Upper lobe of right lung (tissue), 1 donor: ENCODE measurements around the gene TBX5. TPM values are rescaled to one million over a fixed set of nuclear protein-coding genes. Genes with fewer than 3 reads are reported as not detected.

Experiments used
- ATAC-seq: fragments of 200-7000 bp; cut with Tn5 transposase; one replicate; pipeline ENCODE4 v1.9.1; 2020; ENCODE audit warnings: mild to moderate bottlenecking, moderate library complexity
- DNase-seq: peaks from one replicate; pipeline ENCODE4 v3.0.0-alpha.2; 2020
- H3K27ac ChIP-seq: fragments of 200-600 bp; one replicate; pipeline ENCODE4 v1.8.0; 2022
- H3K27me3 ChIP-seq: fragments of 200-600 bp; one replicate; pipeline ENCODE4 v1.8.0; 2022; ENCODE audit warnings: mild to moderate bottlenecking
- H3K36me3 ChIP-seq: fragments of 200-600 bp; one replicate; pipeline ENCODE4 v1.8.0; 2022
- H3K4me1 ChIP-seq: fragments of 200-600 bp; one replicate; pipeline ENCODE4 v1.8.0; 2022
- H3K4me3 ChIP-seq: fragments of 200-600 bp; one replicate; pipeline ENCODE4 v1.8.0; 2022; ENCODE audit warnings: mild to moderate bottlenecking
- H3K9me3 ChIP-seq: fragments of 200-600 bp; one replicate; pipeline ENCODE4 v1.8.0; 2022
- CTCF ChIP-seq: fragments of 200-600 bp; IDR thresholded peaks from one replicate; pipeline ENCODE4 v1.8.0; 2022; ENCODE audit warnings: antibody characterized with exemption
- intact Hi-C: fragments of 100-400 bp; cut with DNase I; formaldehyde crosslinking; loops from one replicate; pipeline ENCODE4 v1.11.0; 2022
- total RNA-seq: library from RNA; stranded (reverse); fragmentation: NEBNext Ultra II Directional; extraction: Animal tissue kit (Norgen Biotek cat#: 25700); gene quantifications from one replicate; pipeline ENCODE4 v1.2.1, GENCODE V29; 2021
- donor health status: DM: no; HTN: yes; CAD: no; lungs with severe emphysema.

TBX5 gene
- total RNA-seq, 1 donor from 2014 or later: 22.3 TPM

DNA sequence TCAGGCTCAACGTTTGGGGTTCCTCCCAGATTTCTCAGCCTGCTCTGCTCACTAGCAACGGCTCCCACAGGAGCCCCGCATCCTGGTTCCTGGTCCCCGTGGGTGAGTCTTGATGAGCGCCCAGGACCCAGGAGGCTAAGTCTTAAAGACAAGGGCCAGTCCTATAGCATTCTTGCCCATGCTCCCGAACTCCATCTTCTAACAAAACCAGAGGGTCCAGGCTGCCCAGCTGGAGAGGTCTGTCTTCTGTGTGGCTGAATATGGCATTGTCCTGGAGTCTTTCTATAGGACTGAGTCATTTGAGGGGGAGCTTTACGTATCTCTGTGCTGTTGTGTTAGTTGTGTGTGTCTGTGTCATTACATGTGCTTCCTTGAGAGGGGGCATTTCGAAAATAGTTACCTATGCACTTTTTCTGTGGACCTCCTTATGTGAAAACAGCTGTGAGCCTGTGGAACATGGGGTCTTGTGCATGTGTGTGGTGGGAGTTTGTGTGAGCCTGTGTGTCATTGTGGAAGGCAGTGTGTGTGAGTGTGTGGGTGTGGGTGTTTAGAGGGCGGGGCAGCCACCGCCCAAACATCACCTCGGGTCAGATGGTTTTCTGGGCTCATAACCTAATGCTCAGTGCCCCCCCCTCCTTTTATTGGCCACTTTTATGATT, 9.1 kb upstream of the TBX5 start:
- intact Hi-C loops: no loop called here
- no peaks in the 10 kb centered on the region for H3K9me3 ChIP-seq
- no peak for TF ChIP-seq CTCF
- no peak overlapping the region for H3K4me3 ChIP-seq
- DNase-seq (no peak), ATAC-seq (no peak)
- no peaks in the 10 kb centered on the region for H3K4me1 ChIP-seq
- H3K36me3 ChIP-seq: no peaks in the 10 kb centered on the region
- H3K27me3 ChIP-seq: peaks cover 53% of the 10 kb centered on the region
- H3K27ac ChIP-seq: peak overlapping the region; percentile 79

GRCh38 chr12:114414031-114414865, 8.3 kb upstream of the TBX5 start:
- Histone ChIP-seq H3K36me3 (no peaks in the 10 kb centered on the region), H3K9me3 (no peaks in the 10 kb centered on the region), H3K4me1 (no peaks in the 10 kb centered on the region), H3K27me3 (peaks cover 58% of the 10 kb centered on the region), H3K27ac (peak overlapping the region; percentile 79), H3K4me3 (peak overlapping the region; percentile 55)
- no peak for TF ChIP-seq CTCF
- intact Hi-C loops: no loop called here
- DNase-seq: no peak
- ATAC-seq: no peak

GRCh38 chr12:114412825-114413749, 7.1 kb upstream of the TBX5 start:
- H3K4me3 ChIP-seq: peak overlapping the region; percentile 55
- DNase-seq: no peak
- no peaks in the 10 kb centered on the region for H3K9me3 ChIP-seq
- H3K4me1 ChIP-seq: no peaks in the 10 kb centered on the region
- peaks cover 70% of the 10 kb centered on the region for H3K27me3 ChIP-seq
- ATAC-seq: no peak
- intact Hi-C loops: no loop called here
- H3K27ac ChIP-seq: peak overlapping the region; percentile 79
- no peaks in the 10 kb centered on the region for H3K36me3 ChIP-seq
- no peak for TF ChIP-seq CTCF

GRCh38 chr12:114412307-114412706, 6.4 kb upstream of the TBX5 start:
- H3K27ac ChIP-seq: peak overlapping the region; percentile 79
- no peak for TF ChIP-seq CTCF
- H3K4me1 ChIP-seq: no peaks in the 10 kb centered on the region
- H3K4me3 ChIP-seq: peak overlapping the region; percentile 55
- no peaks in the 10 kb centered on the region for H3K36me3 ChIP-seq
- peaks cover 77% of the 10 kb centered on the region for H3K27me3 ChIP-seq
- intact Hi-C loops: no loop called here
- H3K9me3 ChIP-seq: no peaks in the 10 kb centered on the region
- ATAC-seq (no peak), DNase-seq (no peak)

DNA sequence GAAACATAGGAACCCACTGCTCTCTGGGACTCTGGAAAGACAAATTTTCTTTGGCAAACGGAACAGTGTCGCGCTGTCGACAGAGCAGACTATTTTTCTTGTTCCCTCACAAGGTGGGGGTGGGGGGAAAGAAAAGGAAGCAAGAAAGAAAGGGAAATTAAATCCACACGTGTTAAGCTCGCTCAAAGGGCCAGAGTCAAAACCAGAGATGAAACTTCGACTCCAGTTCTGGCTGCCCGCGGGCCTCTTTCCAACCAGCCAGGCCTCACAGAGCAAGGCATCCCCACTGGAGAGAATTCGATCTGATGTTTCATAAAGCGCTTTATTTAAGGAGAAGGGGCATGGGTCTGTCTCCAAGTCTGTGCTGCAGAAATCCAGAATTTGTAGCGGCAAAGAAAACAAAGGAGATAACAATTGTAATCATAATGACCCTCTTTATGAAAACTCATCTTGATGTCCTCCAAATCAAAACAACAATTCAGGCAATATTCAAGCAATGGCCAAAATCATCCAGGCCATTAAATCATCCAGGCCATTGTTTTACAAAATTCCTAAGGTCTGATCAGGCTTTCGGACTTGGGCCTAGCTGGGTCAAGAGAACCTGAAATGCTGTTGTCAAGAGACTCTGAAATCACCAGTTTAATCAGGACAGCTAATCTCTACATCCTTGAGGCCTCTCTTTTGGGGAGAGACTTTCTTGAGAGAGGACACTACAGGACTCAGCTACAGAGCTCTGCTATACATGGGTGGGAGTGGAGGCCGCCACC, 5.3 kb upstream of the TBX5 start:
- Histone ChIP-seq H3K4me3 (peak overlapping the region; percentile 55), H3K27ac (peak overlapping the region; percentile 79), H3K27me3 (peaks cover 88% of the 10 kb centered on the region), H3K36me3 (no peaks in the 10 kb centered on the region), H3K9me3 (no peaks in the 10 kb centered on the region), H3K4me1 (no peaks in the 10 kb centered on the region)
- intact Hi-C loops: no loop called here
- DNase-seq (no peak), ATAC-seq (no peak)
- no peak for TF ChIP-seq CTCF
